ENCODE results near the gene PPM1M.
A peak's percentile ranks its signal among the peaks of the same experiment; 100 is the strongest.

Gene PPM1M

GRCh38 chr3:52259448-52259847 is 13.9 kb downstream of the PPM1M start:
- TF ChIP-seq ZBTB7A (IDR thresholded peaks at IDR 0.05; ENCODE audit: low read depth), result no peak
- no peak for TF ChIP-seq CREB1 (IDR thresholded peaks at IDR 0.05; ENCODE audit: low read depth)
- no peak for TF ChIP-seq USF1 (IDR thresholded peaks at IDR 0.05)
- no peak for TF ChIP-seq NFIC (IDR thresholded peaks at IDR 0.05)
- no peak for TF ChIP-seq EP300 (IDR thresholded peaks at IDR 0.05; ENCODE audit: borderline replicate concordance)
- TF ChIP-seq YY1 (IDR thresholded peaks at IDR 0.05; ENCODE audit: low read depth), result no peak
- no peak for TF ChIP-seq MAX (IDR thresholded peaks at IDR 0.05)
- no peak for TF ChIP-seq CEBPB (IDR thresholded peaks at IDR 0.05)
- no peak for TF ChIP-seq EGR1 (IDR thresholded peaks at IDR 0.05)
- TF ChIP-seq FOXM1 (IDR thresholded peaks at IDR 0.05; ENCODE audit: borderline replicate concordance, low read depth), result no peak
- no peak for TF ChIP-seq TAF1 (IDR thresholded peaks at IDR 0.05; ENCODE audit: low read depth)
- no peak for TF ChIP-seq REST (IDR thresholded peaks at IDR 0.05; ENCODE audit: low read depth)
- TF ChIP-seq TCF12 (IDR thresholded peaks at IDR 0.05; ENCODE audit: low read depth), result no peak

GRCh38 chr3:52262447-52262846 is 16.9 kb downstream of the PPM1M start:
- TF ChIP-seq REST (IDR thresholded peaks at IDR 0.05; ENCODE audit: low read depth) (no peak), TEAD4 (IDR thresholded peaks at IDR 0.05) (no peak), USF1 (IDR thresholded peaks at IDR 0.05) (no peak), YY1 (IDR thresholded peaks at IDR 0.05; ENCODE audit: low read depth) (no peak), FOXM1 (IDR thresholded peaks at IDR 0.05; ENCODE audit: borderline replicate concordance, low read depth) (no peak), EP300 (IDR thresholded peaks at IDR 0.05; ENCODE audit: borderline replicate concordance) (no peak), RAD21 (IDR thresholded peaks at IDR 0.05; ENCODE audit: low read depth) (no peak), MAX (IDR thresholded peaks at IDR 0.05) (no peak), NFIC (IDR thresholded peaks at IDR 0.05) (no peak), CREB1 (IDR thresholded peaks at IDR 0.05; ENCODE audit: low read depth) (no peak), TAF1 (IDR thresholded peaks at IDR 0.05; ENCODE audit: low read depth) (no peak), EGR1 (IDR thresholded peaks at IDR 0.05) (no peak), ZBTB7A (IDR thresholded peaks at IDR 0.05; ENCODE audit: low read depth) (no peak), CEBPB (IDR thresholded peaks at IDR 0.05) (no peak), TCF12 (IDR thresholded peaks at IDR 0.05; ENCODE audit: low read depth) (no peak)

GRCh38 chr3:52265387-52265786 is 19.8 kb downstream of the PPM1M start:
- TF ChIP-seq RAD21 (IDR thresholded peaks at IDR 0.05; ENCODE audit: low read depth) (peak; percentile 31; the same call in 1 of the 2 replicates), EP300 (IDR thresholded peaks at IDR 0.05; ENCODE audit: borderline replicate concordance) (peak; percentile 19; the same call in 1 of the 2 replicates), YY1 (IDR thresholded peaks at IDR 0.05; ENCODE audit: low read depth) (no peak), TCF12 (IDR thresholded peaks at IDR 0.05; ENCODE audit: low read depth) (peak; percentile 31; the same call in 1 of the 2 replicates)

GRCh38 chr3:52268036-52268435 is 22.5 kb downstream of the PPM1M start:
- TF ChIP-seq FOXM1 (IDR thresholded peaks at IDR 0.05; ENCODE audit: borderline replicate concordance, low read depth) (no peak), RAD21 (IDR thresholded peaks at IDR 0.05; ENCODE audit: low read depth) (no peak), YY1 (IDR thresholded peaks at IDR 0.05; ENCODE audit: low read depth) (no peak), REST (IDR thresholded peaks at IDR 0.05; ENCODE audit: low read depth) (no peak), TEAD4 (IDR thresholded peaks at IDR 0.05) (no peak), CREB1 (IDR thresholded peaks at IDR 0.05; ENCODE audit: low read depth) (no peak)

GRCh38 chr3:52269776-52270175 is 24.2 kb downstream of the PPM1M start:
- no peak for TF ChIP-seq CREB1 (IDR thresholded peaks at IDR 0.05; ENCODE audit: low read depth)
- TF ChIP-seq CEBPB (IDR thresholded peaks at IDR 0.05), result no peak
- TF ChIP-seq TCF12 (IDR thresholded peaks at IDR 0.05; ENCODE audit: low read depth), result no peak
- no peak for TF ChIP-seq EP300 (IDR thresholded peaks at IDR 0.05; ENCODE audit: borderline replicate concordance)
- no peak for TF ChIP-seq MAX (IDR thresholded peaks at IDR 0.05)
- no peak for TF ChIP-seq REST (IDR thresholded peaks at IDR 0.05; ENCODE audit: low read depth)
- TF ChIP-seq EGR1 (IDR thresholded peaks at IDR 0.05), result no peak
- TF ChIP-seq ZBTB7A (IDR thresholded peaks at IDR 0.05; ENCODE audit: low read depth), result no peak
- TF ChIP-seq FOXM1 (IDR thresholded peaks at IDR 0.05; ENCODE audit: borderline replicate concordance, low read depth), result no peak

Data from Ishikawa (cell line).